HEK293 (cell line): Measurements from ENCODE around the gene EBI3.
"Not testable (repeated sequence)": the region's sequence is repeated elsewhere in the genome, so short reads cannot be mapped to it uniquely, and the experiment has no call there.

Experiments
- CTCF ChIA-PET: fragments of 350-600 bp; formaldehyde crosslinking; extraction: SDS; loops from one replicate; lab custom pipeline; 2021; ENCODE audit warnings: antibody characterized with exemption; lab: Yijun Ruan, JAX
- POLR2A ChIA-PET: fragments of 300-600 bp; formaldehyde crosslinking; extraction: SDS; loops from one replicate; lab custom pipeline; 2020; ENCODE audit warnings: antibody characterized with exemption, inconsistent platforms; lab: Yijun Ruan, JAX
- H3K27ac ChIP-seq: fragments of 200-500 bp; sonication (Bioruptor generic); 2 replicates; pipeline ENCODE4 v1.5.1; 2014; ENCODE audit warnings: low read depth, low read length, control low read depth, inconsistent platforms; ENCODE audit errors: extremely low read depth
- H3K36me3 ChIP-seq, 2 experiments: fragments of 200-500 bp in 1 of 2; sonication (Bioruptor generic) in 1 of 2; 1 replicate in 1 of 2; 2 replicates in 1 of 2; pipeline ENCODE4 v1.5.1; 2014 to 2017; ENCODE audit warnings: inconsistent platforms in 2 of 2, low read length in 2 of 2; ENCODE audit not compliant: control insufficient read depth in 2 of 2, insufficient read depth in 1 of 2
- H3K4me1 ChIP-seq: fragments of 200-500 bp; sonication (Bioruptor generic); 2 replicates; pipeline ENCODE4 v1.5.1; 2014; ENCODE audit warnings: mild to moderate bottlenecking, low read length, inconsistent platforms; ENCODE audit not compliant: control insufficient read depth, insufficient read depth
- H3K4me3 ChIP-seq: 2 replicates; pipeline ENCODE4 v1.5.1; 2011; ENCODE audit warnings: low read depth, mild to moderate bottlenecking, control low read depth, low read length, moderate library complexity
- H3K9me3 ChIP-seq: fragments of 200-500 bp; sonication (Bioruptor generic); 2 replicates; pipeline ENCODE4 v1.5.1; 2014; ENCODE audit warnings: low read depth, low read length, inconsistent platforms; ENCODE audit not compliant: control insufficient read depth, insufficient read depth
- GLIS1 ChIP-seq: fragments of 450-650 bp; formaldehyde crosslinking; IDR thresholded peaks from 2 replicates; pipeline ENCODE4 v1.5.1; 2016; ENCODE audit warnings: missing biosample characterization, missing genetic modification characterization
- ZFHX2 ChIP-seq: fragments of 450-650 bp; formaldehyde crosslinking; conservative IDR thresholded peaks from 2 replicates; pipeline ENCODE4 v1.5.1; 2016; ENCODE audit warnings: missing biosample characterization, missing genetic modification characterization
- ZFP41 ChIP-seq: fragments of 450-650 bp; formaldehyde crosslinking; IDR thresholded peaks from 2 replicates; pipeline ENCODE4 v1.5.1; 2016; ENCODE audit warnings: missing biosample characterization, missing genetic modification characterization, borderline replicate concordance
- ZIC2 ChIP-seq: fragments of 450-650 bp; formaldehyde crosslinking; IDR thresholded peaks from 2 replicates; pipeline ENCODE4 v1.5.1; 2016; ENCODE audit warnings: missing biosample characterization, missing genetic modification characterization
- ZNF121 ChIP-seq: fragments of 450-650 bp; formaldehyde crosslinking; IDR thresholded peaks from 2 replicates; pipeline ENCODE4 v1.5.1; 2016; ENCODE audit warnings: missing biosample characterization, missing genetic modification characterization
- ZNF292 ChIP-seq: fragments of 450-650 bp; formaldehyde crosslinking; IDR thresholded peaks from 2 replicates; pipeline ENCODE4 v1.5.1; 2016; ENCODE audit warnings: low read depth, missing biosample characterization, missing genetic modification characterization, borderline replicate concordance
- ZNF311 ChIP-seq: fragments of 450-650 bp; formaldehyde crosslinking; IDR thresholded peaks from 2 replicates; pipeline ENCODE4 v1.5.1; 2017; ENCODE audit warnings: missing biosample characterization, missing genetic modification characterization, borderline replicate concordance
- ZNF341 ChIP-seq: fragments of 450-650 bp; formaldehyde crosslinking; IDR thresholded peaks from 2 replicates; pipeline ENCODE4; 2016; ENCODE audit warnings: low read depth, missing biosample characterization, missing genetic modification characterization
- ZNF48 ChIP-seq: fragments of 450-650 bp; formaldehyde crosslinking; IDR thresholded peaks from 2 replicates; pipeline ENCODE4 v1.5.1; 2016; ENCODE audit warnings: missing biosample characterization, missing genetic modification characterization
- ZNF623 ChIP-seq: fragments of 450-650 bp; formaldehyde crosslinking; IDR thresholded peaks from 2 replicates; pipeline ENCODE4 v1.5.1; 2016; ENCODE audit warnings: missing biosample characterization, missing genetic modification characterization
- ZNF768 ChIP-seq: fragments of 450-650 bp; formaldehyde crosslinking; IDR thresholded peaks from 2 replicates; pipeline ENCODE4 v1.5.1; 2018; ENCODE audit warnings: missing biosample characterization, mild to moderate bottlenecking, missing genetic modification characterization
- ZSCAN4 ChIP-seq: fragments of 450-650 bp; formaldehyde crosslinking; IDR thresholded peaks from 2 replicates; pipeline ENCODE4 v1.5.1; 2017; ENCODE audit warnings: missing biosample characterization, missing genetic modification characterization
- TF ChIP-seq, protein P1 (sequence below): fragments of 450-650 bp; formaldehyde crosslinking; IDR thresholded peaks from 2 replicates; pipeline ENCODE4 v1.5.1; 2016; ENCODE audit warnings: missing biosample characterization, missing genetic modification characterization

EBI3 gene

DNA sequence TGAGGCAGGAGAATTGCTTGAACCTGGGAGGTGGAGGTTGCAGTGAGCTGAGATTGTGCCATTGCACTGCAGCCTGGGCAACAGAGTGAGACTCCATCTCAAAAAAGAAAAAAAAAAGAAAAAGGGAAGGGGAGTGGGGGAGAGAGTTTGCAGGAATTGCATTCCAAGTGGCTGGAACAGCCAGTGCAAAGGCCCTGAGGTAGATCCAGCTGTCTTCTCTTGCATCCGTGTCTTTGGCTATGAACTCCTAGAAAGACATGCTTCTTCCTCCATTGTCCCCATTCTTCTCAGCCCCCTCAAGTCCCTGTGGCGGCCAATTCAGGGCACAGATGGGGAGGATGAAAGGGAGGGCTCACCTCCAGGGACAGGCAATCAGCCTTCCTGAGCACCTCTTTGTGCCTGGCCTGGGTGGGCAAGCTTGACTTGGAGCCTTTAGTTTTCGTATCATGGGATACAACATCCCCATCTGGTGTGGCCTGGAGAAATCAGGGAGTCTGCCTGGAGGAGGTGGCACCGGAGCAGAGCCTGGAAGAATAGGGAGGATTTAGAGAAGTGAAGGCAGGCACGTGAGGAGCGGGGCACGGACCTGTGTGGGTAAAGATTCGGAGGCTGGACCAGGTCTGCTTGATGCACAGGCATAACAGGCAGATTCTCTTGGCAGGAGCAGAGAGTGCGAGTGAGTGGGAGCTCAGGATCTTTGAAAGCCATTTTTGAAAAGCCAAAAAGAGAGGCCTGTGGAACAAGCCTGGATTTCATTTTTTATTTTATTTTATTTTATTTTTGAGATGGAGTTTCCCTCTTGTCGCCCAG lies 41.8 kb upstream of the EBI3 start:
- CTCF ChIA-PET, result interaction anchor here (1.0 to 1.3 kb wide), 3 partner anchors 15 to 200 kb away, joined by 4 to 5 read pairs (median 5); no protein-coding TSS in a partner anchor
- Histone ChIP-seq H3K4me3 (no peak overlapping the region), H3K27ac (no peak overlapping the region)
- no peak for TF ChIP-seq ZNF311
- TF ChIP-seq ZSCAN4 (tag by site-specific recombination), result no peak
- TF ChIP-seq ZNF623 (tag by site-specific recombination), result peak; percentile 98
- no peak for TF ChIP-seq ZNF341
- TF ChIP-seq ZFP41 (tag by site-specific recombination), result no peak
- TF ChIP-seq ZNF48 (tag by site-specific recombination), result no peak
- no peak for TF ChIP-seq ZIC2 (tag by site-specific recombination)
- no peak for TF ChIP-seq GLIS1
- TF ChIP-seq, all 188 proteins: peak for 1
- H3K9me3 ChIP-seq, result no peaks in the 10 kb centered on the region
- POLR2A ChIA-PET, result interaction anchor here (0.7 kb wide), 1 partner anchor 181 kb away, joined by 3 read pairs; no protein-coding TSS in a partner anchor
- no peaks in the 10 kb centered on the region for H3K4me1 ChIP-seq
- H3K36me3 ChIP-seq, result no peaks in the 10 kb centered on the region

GRCh38 chr19:4189641-4190040 lies 39.7 kb upstream of the EBI3 start:
- H3K4me1 ChIP-seq, result no peaks in the 10 kb centered on the region
- ChIA-PET POLR2A (no interaction called here), CTCF (interaction anchor here (1.5 kb wide), 1 partner anchor 22 kb away, joined by 5 read pairs; no protein-coding TSS in a partner anchor)
- H3K9me3 ChIP-seq, result no peaks in the 10 kb centered on the region
- H3K36me3 ChIP-seq, result no peaks in the 10 kb centered on the region
- H3K4me3 ChIP-seq, result no peak overlapping the region
- H3K27ac ChIP-seq, result no peak overlapping the region
- TF ChIP-seq ZNF768 (tag by site-specific recombination), result 0 out of 2 replicates have a peak, but pooled peaks have one; percentile 79
- no peak for TF ChIP-seq ZNF292 (tag by site-specific recombination)
- TF ChIP-seq, all 188 proteins: peak for 1

DNA sequence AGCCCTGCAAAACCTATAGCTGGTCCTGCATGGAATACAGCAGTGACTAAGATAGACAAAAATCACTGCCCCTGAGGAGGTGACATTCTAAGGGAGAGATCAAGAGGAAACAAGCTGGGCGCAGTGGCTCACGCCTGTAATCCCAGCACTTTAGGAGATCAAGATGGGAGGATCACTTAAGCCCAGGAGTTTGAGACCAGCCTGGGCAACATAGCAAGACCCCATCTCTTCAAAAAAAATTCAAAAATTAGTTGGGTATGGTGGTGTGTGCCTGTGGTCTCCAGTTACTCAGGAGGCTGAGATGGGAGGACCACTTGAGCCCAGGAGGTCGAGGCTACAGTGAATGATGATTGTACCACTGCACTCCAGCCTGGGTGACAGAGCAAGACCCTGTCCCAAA lies 36.8 kb upstream of the EBI3 start:
- H3K9me3 ChIP-seq, H3K36me3 ChIP-seq, H3K27ac ChIP-seq, H3K4me1 ChIP-seq: not testable (repeated sequence)
- CTCF ChIA-PET, result interaction anchor here (1.1 to 1.7 kb wide), 2 partner anchors 9 to 23 kb away, joined by 3 to 4 read pairs; no protein-coding TSS in a partner anchor
- TF ChIP-seq ZNF121 (tag by site-specific recombination), result peak; percentile 91
- TF ChIP-seq, all 188 proteins: peak for 1; not testable (repeated sequence) for 187
- H3K4me3 ChIP-seq, POLR2A ChIA-PET: not testable (repeated sequence)

DNA sequence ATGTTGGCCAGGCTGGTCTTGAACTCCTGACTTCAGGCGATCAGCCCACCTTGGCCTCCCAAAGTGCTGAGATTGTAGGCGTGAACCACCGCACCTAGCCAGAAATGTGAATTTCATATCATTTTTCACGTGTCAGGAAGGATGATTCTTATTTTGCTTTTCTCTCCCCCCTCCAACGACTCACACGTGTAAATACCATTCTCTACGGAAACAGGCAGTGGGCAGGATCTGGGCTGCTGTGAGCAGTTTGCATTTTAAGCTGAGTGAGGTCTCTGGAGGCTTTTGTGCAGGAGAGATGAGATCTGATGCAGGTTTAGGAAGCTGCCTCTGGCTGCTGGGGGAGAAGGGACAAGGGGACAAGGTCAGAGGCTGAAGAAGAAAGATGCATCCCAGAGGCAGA lies 35.0 kb upstream of the EBI3 start:
- ChIA-PET POLR2A (no interaction called here), CTCF (interaction anchor here (0.6 to 1.2 kb wide), 3 partner anchors 19 to 66 kb away, joined by 3 to 6 read pairs (median 6); no protein-coding TSS in a partner anchor)
- Histone ChIP-seq H3K27ac (no peak overlapping the region), H3K4me1 (no peaks in the 10 kb centered on the region), H3K9me3 (no peaks in the 10 kb centered on the region), H3K4me3 (no peak overlapping the region), H3K36me3 (no peaks in the 10 kb centered on the region)
- TF ChIP-seq ZFHX2, result no peak
- TF ChIP-seq, protein P1, sequence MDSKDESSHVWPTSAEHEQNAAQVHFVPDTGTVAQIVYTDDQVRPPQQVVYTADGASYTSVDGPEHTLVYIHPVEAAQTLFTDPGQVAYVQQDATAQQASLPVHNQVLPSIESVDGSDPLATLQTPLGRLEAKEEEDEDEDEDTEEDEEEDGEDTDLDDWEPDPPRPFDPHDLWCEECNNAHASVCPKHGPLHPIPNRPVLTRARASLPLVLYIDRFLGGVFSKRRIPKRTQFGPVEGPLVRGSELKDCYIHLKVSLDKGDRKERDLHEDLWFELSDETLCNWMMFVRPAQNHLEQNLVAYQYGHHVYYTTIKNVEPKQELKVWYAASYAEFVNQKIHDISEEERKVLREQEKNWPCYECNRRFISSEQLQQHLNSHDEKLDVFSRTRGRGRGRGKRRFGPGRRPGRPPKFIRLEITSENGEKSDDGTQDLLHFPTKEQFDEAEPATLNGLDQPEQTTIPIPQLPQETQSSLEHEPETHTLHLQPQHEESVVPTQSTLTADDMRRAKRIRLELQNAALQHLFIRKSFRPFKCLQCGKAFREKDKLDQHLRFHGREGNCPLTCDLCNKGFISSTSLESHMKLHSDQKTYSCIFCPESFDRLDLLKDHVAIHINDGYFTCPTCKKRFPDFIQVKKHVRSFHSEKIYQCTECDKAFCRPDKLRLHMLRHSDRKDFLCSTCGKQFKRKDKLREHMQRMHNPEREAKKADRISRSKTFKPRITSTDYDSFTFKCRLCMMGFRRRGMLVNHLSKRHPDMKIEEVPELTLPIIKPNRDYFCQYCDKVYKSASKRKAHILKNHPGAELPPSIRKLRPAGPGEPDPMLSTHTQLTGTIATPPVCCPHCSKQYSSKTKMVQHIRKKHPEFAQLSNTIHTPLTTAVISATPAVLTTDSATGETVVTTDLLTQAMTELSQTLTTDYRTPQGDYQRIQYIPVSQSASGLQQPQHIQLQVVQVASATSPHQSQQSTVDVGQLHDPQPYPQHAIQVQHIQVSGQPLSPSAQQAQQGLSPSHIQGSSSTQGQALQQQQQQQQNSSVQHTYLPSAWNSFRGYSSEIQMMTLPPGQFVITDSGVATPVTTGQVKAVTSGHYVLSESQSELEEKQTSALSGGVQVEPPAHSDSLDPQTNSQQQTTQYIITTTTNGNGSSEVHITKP (tag by site-specific recombination), result peak; percentile 55
